ENCODE results near the gene DYNLL1. TPM values are rescaled to one million over a fixed set of nuclear protein-coding genes. Genes with fewer than 3 reads are reported as not detected.

DYNLL1 gene
- polyA plus RNA-seq, 1 donor = 377 TPM

DNA sequence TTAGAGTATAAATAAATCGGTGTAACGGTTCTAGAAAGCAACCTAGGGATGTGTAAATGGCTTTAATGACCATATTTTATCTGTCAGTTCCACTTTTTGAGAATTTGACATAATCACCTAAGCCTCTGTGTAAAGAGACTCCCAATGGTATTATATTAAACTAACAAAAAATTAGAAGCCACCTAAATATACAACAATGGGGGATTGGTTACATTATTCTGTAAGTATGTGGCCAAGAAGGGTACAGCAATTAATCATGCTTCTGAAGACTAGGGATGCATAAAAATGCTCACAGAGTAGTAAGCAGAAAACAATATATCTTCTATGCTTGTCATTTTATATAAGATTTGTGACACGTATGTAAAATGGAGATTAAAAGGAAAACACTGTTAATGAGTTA lies 48.8 kb downstream of the DYNLL1 start:
- Histone ChIP-seq H3K9me3 (ENCODE audit: control insufficient read depth, low read depth, low read length) (no peaks in the 10 kb centered on the region), H3K27me3 (ENCODE audit: control insufficient read depth, insufficient read depth, low read length) (no peaks in the 10 kb centered on the region), H3K4me1 (ENCODE audit: control insufficient read depth, insufficient read depth, low read length) (no peaks in the 10 kb centered on the region), H3K27ac (ENCODE audit: low read length) (no peak overlapping the region), H3K36me3 (ENCODE audit: control insufficient read depth, insufficient read depth, low read length) (peaks cover 37% of the 10 kb centered on the region), H3K4me3 (ENCODE audit: low read length) (no peak overlapping the region)
- WGBS (ENCODE audit: insufficient coverage, low lambda C conversion rate) = 86% methylated on average over 1 of the region's 3 CpGs
- no peak for DNase-seq

DNA sequence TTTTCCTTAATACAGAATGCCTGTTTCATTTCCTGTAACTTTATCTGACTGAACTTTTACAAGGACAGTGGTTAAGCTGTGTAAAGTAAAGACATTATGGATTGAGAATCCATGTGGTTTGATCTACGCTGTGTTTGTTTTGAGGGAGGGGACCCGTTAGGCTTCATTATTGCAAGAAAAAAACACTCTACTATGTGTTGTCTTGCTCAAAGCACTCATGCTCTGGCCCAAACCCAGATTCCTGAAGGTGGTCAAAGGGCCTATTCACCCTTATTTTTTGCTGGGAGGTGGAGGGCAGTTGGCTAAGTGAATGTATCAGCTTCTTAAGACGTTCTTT lies 50.1 kb downstream of the DYNLL1 start:
- no peak for DNase-seq
- H3K36me3 ChIP-seq (ENCODE audit: control insufficient read depth, insufficient read depth, low read length) = peaks cover 42% of the 10 kb centered on the region
- no peaks in the 10 kb centered on the region for H3K9me3 ChIP-seq (ENCODE audit: control insufficient read depth, low read depth, low read length)
- no peak overlapping the region for H3K4me3 ChIP-seq (ENCODE audit: low read length)
- H3K27me3 ChIP-seq (ENCODE audit: control insufficient read depth, insufficient read depth, low read length) = no peaks in the 10 kb centered on the region
- no peak overlapping the region for H3K27ac ChIP-seq (ENCODE audit: low read length)
- WGBS (ENCODE audit: insufficient coverage, low lambda C conversion rate) = no CpG with 5 or more reads among the region's 3 CpGs
- H3K4me1 ChIP-seq (ENCODE audit: control insufficient read depth, insufficient read depth, low read length) = no peaks in the 10 kb centered on the region

Other genes starting within 250 kb of the DYNLL1 start
- 118 TPM for gene PXN, start 230.4 kb upstream of the DYNLL1 start, polyA plus RNA-seq
- not detected for gene RNU4-2, start 204.2 kb upstream of the DYNLL1 start, polyA plus RNA-seq
- not detected for gene RNU4-1, start 202.9 kb upstream of the DYNLL1 start, polyA plus RNA-seq
- gene SIRT4, start 193.8 kb upstream of the DYNLL1 start, polyA plus RNA-seq = 3.2 TPM
- 0.79 TPM for gene PLA2G1B, start 168.3 kb upstream of the DYNLL1 start, polyA plus RNA-seq
- gene MSI1, start 126.9 kb upstream of the DYNLL1 start, polyA plus RNA-seq = 8.2 TPM
- gene COX6A1, start 58.0 kb upstream of the DYNLL1 start, polyA plus RNA-seq = 402 TPM
- gene TRIAP1, start 49.7 kb upstream of the DYNLL1 start, polyA plus RNA-seq = 32.7 TPM
- gene GATC, start 49.7 kb upstream of the DYNLL1 start, polyA plus RNA-seq = 34.8 TPM
- 138 TPM for gene SRSF9, start 26.4 kb upstream of the DYNLL1 start, polyA plus RNA-seq
- 47.8 TPM for gene COQ5, start 33.0 kb downstream of the DYNLL1 start, polyA plus RNA-seq
- gene RNF10, start 38.2 kb downstream of the DYNLL1 start, polyA plus RNA-seq = 91.8 TPM
- gene POP5, start 85.3 kb downstream of the DYNLL1 start, polyA plus RNA-seq = 57.1 TPM
- gene CABP1, start 144.5 kb downstream of the DYNLL1 start, polyA plus RNA-seq = 0.70 TPM
- 173 TPM for gene MLEC, start 191.0 kb downstream of the DYNLL1 start, polyA plus RNA-seq
- gene UNC119B, start 214.3 kb downstream of the DYNLL1 start, polyA plus RNA-seq = 21.1 TPM
- gene ACADS, start 229.7 kb downstream of the DYNLL1 start, polyA plus RNA-seq = 50.2 TPM

Measured in large intestine (tissue), 3 donors.